Measurements from ENCODE around the gene MED14. TPM values are rescaled to one million over a fixed set of nuclear protein-coding genes. Genes with fewer than 3 reads are reported as not detected.

The MED14 gene
- total and polyA plus RNA-seq, 2 experiments from 2014 or later = 13.3 to 34.7 TPM

- H3K79me2 ChIP-seq (ENCODE audit: insufficient read depth) = no peaks in the 10 kb centered on the region
- peak overlapping the region; percentile 49 for H3K9ac ChIP-seq
- peaks cover 6% of the 10 kb centered on the region for H3K4me1 ChIP-seq (ENCODE audit: insufficient read depth)
- peak overlapping the region; percentile 19; the same call in 1 of the 2 replicates for H3K4me3 ChIP-seq
- H3K4me2 ChIP-seq (ENCODE audit: unreplicated experiment) = peak overlapping the region; percentile 37
- peak overlapping the region; percentile 63; the same call in 1 of the 2 replicates for H2AFZ ChIP-seq
- no peaks in the 10 kb centered on the region for H3K9me2 ChIP-seq (ENCODE audit: insufficient read depth)
- peak overlapping the region; percentile 69 for H3K27ac ChIP-seq
- peaks cover 11% of the 10 kb centered on the region; the same call in 1 of the 2 replicates for H3F3A ChIP-seq (ENCODE audit: insufficient read depth)
- TF ChIP-seq EZH2 (IDR thresholded peaks at IDR 0.05; ENCODE audit: insufficient read depth, poor library complexity, severe bottlenecking) (no peak), EZH2phosphoT487 (IDR thresholded peaks at IDR 0.05; ENCODE audit: insufficient read depth, low read depth) (no peak)
- H3K9me3 ChIP-seq (ENCODE audit: low read depth) = no peaks in the 10 kb centered on the region
- 20 to 21% methylated on average over 1 to 7 of the region's 7 CpGs for WGBS, 2 experiments (ENCODE audit: low coverage in 1 of 2, low lambda C conversion rate in 2 of 2, missing lambda C conversion rate in 2 of 2)
- H3K36me3 ChIP-seq (ENCODE audit: low read depth) = no peaks in the 10 kb centered on the region
- in situ Hi-C loops (cut with MboI) = no loop called here
- no peaks in the 10 kb centered on the region for H3K27me3 ChIP-seq (replicated peaks; ENCODE audit: insufficient read depth)
- no peaks in the 10 kb centered on the region for H4K20me1 ChIP-seq (ENCODE audit: insufficient read depth)
- peak; percentile 80 for DNase-seq
Measured at GRCh38 chrX:40755291-40756249, 20.2 kb upstream of the MED14 start.

- peak; percentile 13 for DNase-seq
- peak overlapping the region; percentile 96 for H2AFZ ChIP-seq
- no peaks in the 10 kb centered on the region for H3K9me3 ChIP-seq (ENCODE audit: low read depth)
- 0 out of 2 replicates have a peak overlapping the region, but pooled peaks have one; percentile 30 for H3K27ac ChIP-seq
- H3K4me2 ChIP-seq (ENCODE audit: unreplicated experiment) = peak overlapping the region; percentile 48
- in situ Hi-C loops (cut with MboI) = no loop called here
- H3K4me1 ChIP-seq (ENCODE audit: insufficient read depth) = no peaks in the 10 kb centered on the region
- H4K20me1 ChIP-seq (ENCODE audit: insufficient read depth) = no peaks in the 10 kb centered on the region
- H3K27me3 ChIP-seq (replicated peaks; ENCODE audit: insufficient read depth) = no peaks in the 10 kb centered on the region
- peak overlapping the region; percentile 50; the same call in 1 of the 2 replicates for H3K9ac ChIP-seq
- H3F3A ChIP-seq (ENCODE audit: insufficient read depth) = no peaks in the 10 kb centered on the region
- TF ChIP-seq EZH2 (IDR thresholded peaks at IDR 0.05; ENCODE audit: insufficient read depth, poor library complexity, severe bottlenecking) (no peak), EZH2phosphoT487 (IDR thresholded peaks at IDR 0.05; ENCODE audit: insufficient read depth, low read depth) (no peak)
- no peaks in the 10 kb centered on the region for H3K79me2 ChIP-seq (ENCODE audit: insufficient read depth)
- H3K9me2 ChIP-seq (ENCODE audit: insufficient read depth) = no peaks in the 10 kb centered on the region
- no peaks in the 10 kb centered on the region for H3K36me3 ChIP-seq (ENCODE audit: low read depth)
- WGBS, 2 experiments (ENCODE audit: low coverage in 1 of 2, low lambda C conversion rate in 2 of 2, missing lambda C conversion rate in 2 of 2) = 7 to 13% methylated on average over 4 of the region's 4 CpGs
- peak overlapping the region; percentile 37; the same call in 1 of the 2 replicates for H3K4me3 ChIP-seq
Measured at GRCh38 chrX:40749681-40750494, 14.5 kb upstream of the MED14 start.

GRCh38 chrX:40748977-40749376 lies 13.6 kb upstream of the MED14 start:
- 29 to 43% methylated on average over 1 of the region's 1 CpG for WGBS, 2 experiments (ENCODE audit: low coverage in 1 of 2, low lambda C conversion rate in 2 of 2, missing lambda C conversion rate in 2 of 2)
- H4K20me1 ChIP-seq (ENCODE audit: insufficient read depth) = no peaks in the 10 kb centered on the region
- H3K4me3 ChIP-seq = no peak overlapping the region
- DNase-seq = no peak
- TF ChIP-seq EZH2phosphoT487 (IDR thresholded peaks at IDR 0.05; ENCODE audit: insufficient read depth, low read depth) (no peak), EZH2 (IDR thresholded peaks at IDR 0.05; ENCODE audit: insufficient read depth, poor library complexity, severe bottlenecking) (no peak)
- no peaks in the 10 kb centered on the region for H3K9me2 ChIP-seq (ENCODE audit: insufficient read depth)
- no peaks in the 10 kb centered on the region for H3K4me1 ChIP-seq (ENCODE audit: insufficient read depth)
- no peaks in the 10 kb centered on the region for H3K9me3 ChIP-seq (ENCODE audit: low read depth)
- H3K27ac ChIP-seq = no peak overlapping the region
- H3K4me2 ChIP-seq (ENCODE audit: unreplicated experiment) = no peak overlapping the region
- H3K36me3 ChIP-seq (ENCODE audit: low read depth) = no peaks in the 10 kb centered on the region
- in situ Hi-C loops (cut with MboI) = no loop called here
- H3F3A ChIP-seq (ENCODE audit: insufficient read depth) = no peaks in the 10 kb centered on the region
- no peaks in the 10 kb centered on the region for H3K79me2 ChIP-seq (ENCODE audit: insufficient read depth)
- H2AFZ ChIP-seq = peak overlapping the region; percentile 96
- H3K9ac ChIP-seq = no peak overlapping the region
- H3K27me3 ChIP-seq (replicated peaks; ENCODE audit: insufficient read depth) = no peaks in the 10 kb centered on the region

- WGBS, 2 experiments (ENCODE audit: low coverage in 1 of 2, low lambda C conversion rate in 2 of 2, missing lambda C conversion rate in 2 of 2) = 96 to 99% methylated on average over 6 of the region's 6 CpGs
- TF ChIP-seq EZH2phosphoT487 (IDR thresholded peaks at IDR 0.05; ENCODE audit: insufficient read depth, low read depth) = no peak
- TF ChIP-seq EZH2 (IDR thresholded peaks at IDR 0.05; ENCODE audit: insufficient read depth, poor library complexity, severe bottlenecking) = no peak
- no peak overlapping the region for H3K4me3 ChIP-seq
- no peak overlapping the region for H3K9ac ChIP-seq
- DNase-seq = no peak
- H3K4me1 ChIP-seq (ENCODE audit: insufficient read depth) = no peaks in the 10 kb centered on the region
- no peak overlapping the region for H2AFZ ChIP-seq
- no peaks in the 10 kb centered on the region for H3K36me3 ChIP-seq (ENCODE audit: low read depth)
- no peaks in the 10 kb centered on the region for H4K20me1 ChIP-seq (ENCODE audit: insufficient read depth)
- no peaks in the 10 kb centered on the region for H3K9me2 ChIP-seq (ENCODE audit: insufficient read depth)
- no peaks in the 10 kb centered on the region for H3K27me3 ChIP-seq (replicated peaks; ENCODE audit: insufficient read depth)
- H3K4me2 ChIP-seq (ENCODE audit: unreplicated experiment) = no peak overlapping the region
- no peaks in the 10 kb centered on the region for H3F3A ChIP-seq (ENCODE audit: insufficient read depth)
- in situ Hi-C loops (cut with MboI) = no loop called here
- no peaks in the 10 kb centered on the region for H3K79me2 ChIP-seq (ENCODE audit: insufficient read depth)
- no peak overlapping the region for H3K27ac ChIP-seq
- H3K9me3 ChIP-seq (ENCODE audit: low read depth) = no peaks in the 10 kb centered on the region
Measured at GRCh38 chrX:40746521-40746920, 11.2 kb upstream of the MED14 start.
